ENCODE measurements around the gene GSTM3. TPM values are rescaled to one million over a fixed set of nuclear protein-coding genes. Genes with fewer than 3 reads are reported as not detected.
A peak's percentile ranks its signal among the peaks of the same experiment; 100 is the strongest.

Gene GSTM3
- total RNA-seq, 2 experiments from 2014 or later = not detected

DNA sequence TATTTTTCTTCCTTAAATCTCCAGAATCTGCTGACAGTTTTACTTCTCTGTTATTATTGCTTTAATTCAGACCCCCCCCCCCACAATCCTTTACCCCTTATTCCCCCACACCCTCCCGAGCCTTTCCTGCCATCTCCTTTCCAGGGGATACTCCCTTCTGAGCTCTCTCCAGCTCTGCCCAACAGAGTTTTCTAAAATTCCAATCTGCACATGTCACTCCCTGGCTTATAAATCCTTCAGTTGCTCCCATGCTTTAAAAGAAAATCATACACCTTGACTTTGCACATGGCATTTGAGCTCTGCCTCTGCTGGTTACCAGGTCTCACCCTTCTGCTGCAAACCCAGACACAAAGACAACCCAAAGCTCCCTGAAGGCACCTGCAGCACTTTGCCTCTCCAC is 34.6 kb upstream of the GSTM3 start:
- no TSS peak for BruUV-seq (replicated peaks)
- TF ChIP-seq, protein P1, sequence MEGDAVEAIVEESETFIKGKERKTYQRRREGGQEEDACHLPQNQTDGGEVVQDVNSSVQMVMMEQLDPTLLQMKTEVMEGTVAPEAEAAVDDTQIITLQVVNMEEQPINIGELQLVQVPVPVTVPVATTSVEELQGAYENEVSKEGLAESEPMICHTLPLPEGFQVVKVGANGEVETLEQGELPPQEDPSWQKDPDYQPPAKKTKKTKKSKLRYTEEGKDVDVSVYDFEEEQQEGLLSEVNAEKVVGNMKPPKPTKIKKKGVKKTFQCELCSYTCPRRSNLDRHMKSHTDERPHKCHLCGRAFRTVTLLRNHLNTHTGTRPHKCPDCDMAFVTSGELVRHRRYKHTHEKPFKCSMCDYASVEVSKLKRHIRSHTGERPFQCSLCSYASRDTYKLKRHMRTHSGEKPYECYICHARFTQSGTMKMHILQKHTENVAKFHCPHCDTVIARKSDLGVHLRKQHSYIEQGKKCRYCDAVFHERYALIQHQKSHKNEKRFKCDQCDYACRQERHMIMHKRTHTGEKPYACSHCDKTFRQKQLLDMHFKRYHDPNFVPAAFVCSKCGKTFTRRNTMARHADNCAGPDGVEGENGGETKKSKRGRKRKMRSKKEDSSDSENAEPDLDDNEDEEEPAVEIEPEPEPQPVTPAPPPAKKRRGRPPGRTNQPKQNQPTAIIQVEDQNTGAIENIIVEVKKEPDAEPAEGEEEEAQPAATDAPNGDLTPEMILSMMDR (conservative IDR thresholded peaks at IDR 0.05; ENCODE audit: low read length) = no peak
- TF ChIP-seq EZH2phosphoT487 (IDR thresholded peaks at IDR 0.05; ENCODE audit: borderline replicate concordance, low read depth, low read length) = no peak
- no peak overlapping the region for H3K4me2 ChIP-seq (ENCODE audit: low read length)
- no peaks in the 10 kb centered on the region for H3K79me2 ChIP-seq (ENCODE audit: insufficient read depth, low read depth, low read length)
- no peaks in the 10 kb centered on the region for H3K9me2 ChIP-seq (ENCODE audit: insufficient read depth, low read length)
- intact Hi-C loops (cut with micrococcal nuclease; ENCODE audit: unreplicated experiment) = no loop called here
- no peak overlapping the region for H3K4me3 ChIP-seq (ENCODE audit: low read depth, low read length, poor library complexity, severe bottlenecking)
- POLR2A ChIA-PET = no interaction called here
- H4K20me1 ChIP-seq (ENCODE audit: insufficient read depth, low read length) = no peaks in the 10 kb centered on the region
- no peaks in the 10 kb centered on the region for H3K36me3 ChIP-seq (ENCODE audit: insufficient read depth, low read length)
- CTCF ChIA-PET (ENCODE audit: unreplicated experiment) = interaction anchor here (1.0 to 4.8 kb wide), 3 partner anchors 12 to 209 kb away, joined by 3 to 49 read pairs (median 20); partner anchors contain the start of genes AHCYL1 and EPS8L3
- no peaks in the 10 kb centered on the region for H3K4me1 ChIP-seq (ENCODE audit: insufficient read depth, low read length, poor library complexity, severe bottlenecking)
- no peak overlapping the region for H2AFZ ChIP-seq (ENCODE audit: low read length)
- no peaks in the 10 kb centered on the region for H3K9me3 ChIP-seq (ENCODE audit: low read length)
- no peak for DNase-seq (ENCODE audit: low spot score)
- no peak overlapping the region for H3K27ac ChIP-seq (ENCODE audit: low read depth, low read length, poor library complexity, severe bottlenecking)

- H3K4me3 ChIP-seq (ENCODE audit: low read depth, low read length, poor library complexity, severe bottlenecking) = no peak overlapping the region
- no peak overlapping the region for H3K27ac ChIP-seq (ENCODE audit: low read depth, low read length, poor library complexity, severe bottlenecking)
- no peaks in the 10 kb centered on the region for H3K9me2 ChIP-seq (ENCODE audit: insufficient read depth, low read length)
- no peak overlapping the region for H2AFZ ChIP-seq (ENCODE audit: low read length)
- TF ChIP-seq, protein P1 (conservative IDR thresholded peaks at IDR 0.05; ENCODE audit: low read length) = 0 out of 2 replicates have a peak, but pooled peaks have one; percentile 3
- no peak for TF ChIP-seq EZH2phosphoT487 (IDR thresholded peaks at IDR 0.05; ENCODE audit: borderline replicate concordance, low read depth, low read length)
- intact Hi-C loops (cut with micrococcal nuclease; ENCODE audit: unreplicated experiment) = loop anchor here (1.0 to 5.0 kb wide), 2 partner anchors 132 to 228 kb away; no protein-coding TSS in a partner anchor
- H4K20me1 ChIP-seq (ENCODE audit: insufficient read depth, low read length) = no peaks in the 10 kb centered on the region
- POLR2A ChIA-PET = interaction anchor here (0.5 to 0.8 kb wide), 2 partner anchors 27 to 97 kb away, joined by 3 to 4 read pairs; no protein-coding TSS in a partner anchor
- no peak overlapping the region for H3K4me2 ChIP-seq (ENCODE audit: low read length)
- no peaks in the 10 kb centered on the region for H3K4me1 ChIP-seq (ENCODE audit: insufficient read depth, low read length, poor library complexity, severe bottlenecking)
- no TSS peak for BruUV-seq (replicated peaks)
- no peaks in the 10 kb centered on the region for H3K36me3 ChIP-seq (ENCODE audit: insufficient read depth, low read length)
- H3K9me3 ChIP-seq (ENCODE audit: low read length) = no peaks in the 10 kb centered on the region
- no peak for DNase-seq (ENCODE audit: low spot score)
- no peaks in the 10 kb centered on the region for H3K79me2 ChIP-seq (ENCODE audit: insufficient read depth, low read depth, low read length)
- CTCF ChIA-PET (ENCODE audit: unreplicated experiment) = interaction anchor here (0.7 to 4.8 kb wide), 6 partner anchors 14 to 290 kb away, joined by 3 to 49 read pairs (median 4); partner anchors contain the start of genes AHCYL1 and ATXN7L2
Measured at GRCh38 chr1:109773900-109774485, 33.2 kb upstream of the GSTM3 start.

All from OCI-LY7 (cell line).